ENCODE measurements around the gene NOL12.

Gene NOL12

GRCh38 chr22:37659897-37660708, 26.0 kb upstream of the NOL12 start:
- H3K27ac ChIP-seq (replicated peaks), result no peak overlapping the region
- TF ChIP-seq CTCF (IDR thresholded peaks at IDR 0.05; ENCODE audit: insufficient read depth, low read length) (no peak), POLR2AphosphoS5 (IDR thresholded peaks at IDR 0.05; ENCODE audit: low read depth) (no peak), REST (IDR thresholded peaks at IDR 0.05; ENCODE audit: insufficient replicate concordance, low read depth) (no peak), GABPA (IDR thresholded peaks at IDR 0.05; ENCODE audit: low read depth) (no peak)
- no peaks in the 10 kb centered on the region for H3K27me3 ChIP-seq (ENCODE audit: insufficient read depth, poor library complexity, severe bottlenecking)
- H3K4me3 ChIP-seq (replicated peaks; ENCODE audit: insufficient read depth, low read length), result peak overlapping the region; percentile 92
- no peak for DNase-seq (ENCODE audit: low read depth in 1 of 2, low spot score in 1 of 2)

- H3K4me3 ChIP-seq (replicated peaks; ENCODE audit: insufficient read depth, low read length), result peak overlapping the region; percentile 92
- no peak for DNase-seq (ENCODE audit: low read depth in 1 of 2, low spot score in 1 of 2)
- TF ChIP-seq POLR2AphosphoS5 (IDR thresholded peaks at IDR 0.05; ENCODE audit: low read depth) (no peak), SPI1 (IDR thresholded peaks at IDR 0.05; ENCODE audit: borderline replicate concordance, low read depth) (no peak), REST (IDR thresholded peaks at IDR 0.05; ENCODE audit: insufficient replicate concordance, low read depth) (no peak), CTCF (IDR thresholded peaks at IDR 0.05; ENCODE audit: insufficient read depth, low read length) (no peak), GABPA (IDR thresholded peaks at IDR 0.05; ENCODE audit: low read depth) (no peak)
- no peak overlapping the region for H3K27ac ChIP-seq (replicated peaks)
- no peaks in the 10 kb centered on the region for H3K27me3 ChIP-seq (ENCODE audit: insufficient read depth, poor library complexity, severe bottlenecking)
These were observed 25.5 kb upstream of the NOL12 start for GRCh38 chr22:37660709-37661045.

- peak overlapping the region; percentile 92 for H3K4me3 ChIP-seq (replicated peaks; ENCODE audit: insufficient read depth, low read length)
- TF ChIP-seq CTCF (IDR thresholded peaks at IDR 0.05; ENCODE audit: insufficient read depth, low read length) (peak; percentile 27), GABPA (IDR thresholded peaks at IDR 0.05; ENCODE audit: low read depth) (no peak)
- no peak for DNase-seq (ENCODE audit: low read depth in 1 of 2, low spot score in 1 of 2)
- no peaks in the 10 kb centered on the region for H3K27me3 ChIP-seq (ENCODE audit: insufficient read depth, poor library complexity, severe bottlenecking)
- H3K27ac ChIP-seq (replicated peaks), result no peak overlapping the region
These were observed 24.8 kb upstream of the NOL12 start for GRCh38 chr22:37661160-37661924.
